SK-N-MC (cell line): Measurements from ENCODE around the gene CT83.

Source experiments
- EZH2 ChIP-seq: fragments of 200-600 bp; sonication (generic); IDR thresholded peaks from one replicate; pipeline ENCODE4 v1.6.1; 2017; ENCODE audit warnings: antibody characterized with exemption
- FOXP2 ChIP-seq: optimal IDR thresholded peaks from 2 replicates; pipeline ENCODE3; 2011; ENCODE audit warnings: mild to moderate bottlenecking, moderate library complexity; ENCODE audit not compliant: insufficient read depth; ENCODE audit errors: extremely low read length, control extremely low read depth

DNA sequence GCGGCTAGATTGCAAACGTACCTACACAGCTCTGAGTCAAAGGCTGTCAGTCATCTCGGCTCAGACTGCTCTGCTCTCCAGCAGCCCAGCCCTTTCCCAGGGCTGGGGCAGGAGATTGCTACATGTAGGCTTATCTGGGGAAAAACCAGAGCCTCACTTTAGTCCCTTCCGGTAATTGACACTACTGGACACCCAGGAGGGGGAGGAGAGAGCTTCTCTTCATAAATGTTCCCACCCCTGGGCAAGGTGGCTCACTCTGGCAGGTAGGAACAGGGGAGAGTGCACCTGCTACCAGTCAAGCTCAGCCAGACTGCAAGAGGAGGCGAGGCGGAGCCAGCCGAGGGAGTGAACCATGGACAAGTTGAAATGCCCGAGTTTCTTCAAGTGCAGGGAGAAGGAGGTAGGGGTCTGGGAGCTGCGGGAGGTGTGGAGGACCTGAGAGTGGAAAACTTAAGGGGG, 26.4 kb downstream of the CT83 start, which contains the start of gene SLC6A14:
- TF ChIP-seq EZH2 (no peak), FOXP2 (no peak)
